Uterus (tissue), 4 donors: Measurements from ENCODE around the gene SLC35E1. TPM values are rescaled to one million over a fixed set of nuclear protein-coding genes. Genes with fewer than 3 reads are reported as not detected.

ENCODE experiments used
- DNase-seq, 2 donors: peaks; one replicate each; pipeline ENCODE4 v3.0.0-alpha.2; 2019 to 2020
- H3K27ac ChIP-seq, 2 donors: fragments of 200-600 bp; sonication (generic); 1 replicate in 1 of 2; 2 replicates in 1 of 2; pipeline ENCODE4 v1.5.1; 2016 to 2018
- H3K27me3 ChIP-seq, 2 donors: fragments of 200-600 bp; sonication (generic); one replicate each; pipeline ENCODE4 v1.5.1; 2018 to 2019; ENCODE audit warnings: control low read depth in 1 of 2
- H3K36me3 ChIP-seq, 2 donors: fragments of 200-600 bp; sonication (generic); one replicate each; pipeline ENCODE4 v1.5.1; 2019; ENCODE audit warnings: control low read depth in 1 of 2
- H3K4me1 ChIP-seq, 2 donors: fragments of 200-600 bp; sonication (generic); one replicate each; pipeline ENCODE4 v1.5.1; 2018 to 2019; ENCODE audit warnings: control low read depth in 1 of 2
- H3K4me3 ChIP-seq, 2 donors: fragments of 200-600 bp; sonication (generic); 1 replicate in 1 of 2; 2 replicates in 1 of 2; pipeline ENCODE4 v1.5.1; 2018 to 2019; ENCODE audit warnings: mild to moderate bottlenecking in 1 of 2
- H3K9me3 ChIP-seq, 2 donors: fragments of 200-600 bp; sonication (generic); one replicate each; pipeline ENCODE4 v1.5.1; 2019; ENCODE audit warnings: control low read depth in 1 of 2
- CTCF ChIP-seq, 4 experiments: fragments of 200-600 bp in 2 of 4; fragments of 450-650 bp in 2 of 4; sonication (generic) in 2 of 4; IDR thresholded peaks; one replicate each; pipeline ENCODE4 v1.5.1; 2016 to 2019; ENCODE audit warnings: antibody characterized with exemption in 4 of 4, mild to moderate bottlenecking in 2 of 4, moderate library complexity in 1 of 4
- POLR2A ChIP-seq, 2 donors: fragments of 450-650 bp; IDR thresholded peaks; one replicate each; pipeline ENCODE4 v1.6.1; 2016; ENCODE audit warnings: antibody characterized with exemption in 2 of 2, mild to moderate bottlenecking in 1 of 2, moderate library complexity in 1 of 2
- intact Hi-C: fragments of 100-400 bp; cut with DNase I; formaldehyde crosslinking; loops from one replicate; pipeline ENCODE4 v1.15.1; 2023; ENCODE audit warnings: low total_unique reads
- total RNA-seq, 4 donors: library from RNA; depleted of rRNA in 3 of 4; stranded (reverse); fragments of >200 nt in 3 of 4; gene quantifications; one replicate each; pipeline versions ENCODE4 v1.1.0 to v1.2.4, GENCODE V29; 2014 to 2023
- donor health status: DM: yes; HTN: yes; CAD: no.

The SLC35E1 gene
- total RNA-seq, 4 donors from 2014 or later = 10.2 to 39.8 (median 19.8) TPM

- DNase-seq = no peak
- peaks cover 5 to 8% of the 10 kb centered on the region in 2 donors for H3K4me1 ChIP-seq
- H3K4me3 ChIP-seq = no peak overlapping the region
- TF ChIP-seq POLR2A (IDR thresholded peaks at IDR 0.05) (no peak), CTCF (IDR thresholded peaks at IDR 0.05) (no peak)
- H3K9me3 ChIP-seq = no peaks in the 10 kb centered on the region
- H3K27me3 ChIP-seq = no peaks in the 10 kb centered on the region
- intact Hi-C loops = no loop called here
- H3K27ac ChIP-seq = no peak overlapping the region
- no peaks in the 10 kb centered on the region for H3K36me3 ChIP-seq
Measured at GRCh38 chr19:16535381-16535780, 36.8 kb downstream of the SLC35E1 start.

DNA sequence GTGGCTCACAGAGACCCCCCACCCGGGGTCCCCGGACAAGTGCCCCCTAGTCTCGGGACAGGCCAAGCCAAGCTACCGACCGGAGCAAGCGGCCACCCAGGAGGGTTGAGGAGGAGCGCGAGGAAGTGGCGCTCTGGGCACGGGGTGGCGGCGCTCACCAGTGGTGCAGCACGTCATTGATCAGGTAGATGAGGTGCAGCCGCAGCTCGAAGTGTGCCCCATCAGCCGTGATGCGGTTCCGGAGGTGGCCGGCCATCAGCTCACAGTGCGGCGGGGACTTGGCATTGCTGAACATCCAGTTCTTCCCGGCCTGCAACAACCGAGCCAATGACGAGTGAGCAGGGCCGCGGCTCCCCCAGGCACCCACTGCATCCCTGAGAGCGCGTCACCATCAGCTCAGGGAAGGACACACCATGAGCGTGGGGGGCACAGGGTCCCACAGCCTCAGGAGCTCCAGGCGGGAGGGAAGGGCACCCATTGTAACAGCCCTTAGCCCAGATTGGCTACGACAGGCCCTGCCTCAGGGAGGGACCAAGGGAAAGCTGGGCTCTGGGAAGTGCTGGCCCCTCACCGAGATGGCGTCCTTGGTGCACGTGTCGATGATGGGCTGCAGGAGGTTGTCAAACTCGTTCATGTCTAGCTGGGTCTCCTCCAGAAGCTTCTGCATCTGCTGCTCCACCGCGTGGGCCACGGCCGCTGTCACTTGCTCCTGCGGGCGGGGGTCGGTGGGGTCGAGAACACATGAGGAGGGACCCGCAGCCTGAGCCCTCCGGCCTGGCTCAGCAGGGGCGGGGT lies 39.6 kb downstream of the SLC35E1 start:
- Histone ChIP-seq H3K9me3 (no peaks in the 10 kb centered on the region), H3K27ac (no peak overlapping the region), H3K36me3 (no peaks in the 10 kb centered on the region), H3K4me3 (no peak overlapping the region), H3K4me1 (no peaks in the 10 kb centered on the region), H3K27me3 (no peaks in the 10 kb centered on the region)
- TF ChIP-seq POLR2A (IDR thresholded peaks at IDR 0.05) (no peak), CTCF (IDR thresholded peaks at IDR 0.05) (no peak)
- intact Hi-C loops = no loop called here
- no peak for DNase-seq

- Histone ChIP-seq H3K27me3 (no peaks in the 10 kb centered on the region), H3K9me3 (no peaks in the 10 kb centered on the region), H3K4me3 (no peak overlapping the region), H3K36me3 (no peaks in the 10 kb centered on the region), H3K4me1 (no peaks in the 10 kb centered on the region), H3K27ac (no peak overlapping the region)
- DNase-seq = no peak
- intact Hi-C loops = no loop called here
- TF ChIP-seq POLR2A (IDR thresholded peaks at IDR 0.05) (no peak), CTCF (IDR thresholded peaks at IDR 0.05) (no peak)
Measured at GRCh38 chr19:16531380-16531669, 40.9 kb downstream of the SLC35E1 start.

GRCh38 chr19:16530540-16531379 lies 41.5 kb downstream of the SLC35E1 start:
- no peaks in the 10 kb centered on the region for H3K27me3 ChIP-seq
- no peak for TF ChIP-seq POLR2A (IDR thresholded peaks at IDR 0.05)
- no peak for TF ChIP-seq CTCF (IDR thresholded peaks at IDR 0.05)
- no peaks in the 10 kb centered on the region for H3K36me3 ChIP-seq
- no peaks in the 10 kb centered on the region for H3K4me1 ChIP-seq
- intact Hi-C loops = no loop called here
- H3K4me3 ChIP-seq = no peak overlapping the region
- no peaks in the 10 kb centered on the region for H3K9me3 ChIP-seq
- DNase-seq = no peak
- no peak overlapping the region for H3K27ac ChIP-seq

DNA sequence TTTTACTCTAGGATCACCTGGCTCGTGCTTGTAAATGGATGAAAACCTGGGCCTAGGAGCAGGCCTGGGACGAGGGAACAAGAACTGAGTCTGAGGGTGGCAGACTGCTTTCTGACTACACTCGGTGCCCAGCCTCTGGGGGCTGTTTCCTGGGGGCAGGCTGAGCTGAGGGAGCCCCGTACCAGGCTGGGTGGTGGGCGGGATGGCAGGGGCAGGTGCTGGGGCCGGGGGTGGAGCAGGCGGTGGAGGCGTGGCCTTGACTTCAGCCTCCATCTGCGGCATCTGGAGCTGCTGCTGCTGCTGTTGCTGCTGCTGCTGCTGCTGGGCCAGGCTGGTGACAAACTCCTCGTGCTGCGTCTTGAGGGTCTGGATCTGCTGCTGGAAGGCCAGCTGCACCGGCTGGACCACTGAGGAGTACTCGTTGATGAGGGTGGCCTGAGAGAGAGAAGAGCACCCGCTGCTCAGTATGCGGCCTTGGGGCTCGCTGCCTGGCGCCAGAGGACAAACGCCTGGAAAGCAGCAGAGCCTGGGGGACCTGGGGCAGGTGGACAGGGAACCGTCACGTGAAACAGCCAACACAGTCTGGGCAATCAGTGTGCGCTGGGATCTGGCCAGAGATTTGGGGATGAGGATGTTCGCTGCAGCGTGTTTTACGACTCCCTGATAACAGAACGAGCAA lies 42.6 kb downstream of the SLC35E1 start:
- H3K4me1 ChIP-seq = no peaks in the 10 kb centered on the region
- no peak overlapping the region for H3K4me3 ChIP-seq
- DNase-seq = no peak
- H3K36me3 ChIP-seq = no peaks in the 10 kb centered on the region
- H3K27ac ChIP-seq = no peak overlapping the region
- intact Hi-C loops = no loop called here
- H3K27me3 ChIP-seq = no peaks in the 10 kb centered on the region
- no peak for TF ChIP-seq CTCF (IDR thresholded peaks at IDR 0.05)
- no peak for TF ChIP-seq POLR2A (IDR thresholded peaks at IDR 0.05)
- no peaks in the 10 kb centered on the region for H3K9me3 ChIP-seq
